ENCODE measurements around the gene PAQR4.

DNA sequence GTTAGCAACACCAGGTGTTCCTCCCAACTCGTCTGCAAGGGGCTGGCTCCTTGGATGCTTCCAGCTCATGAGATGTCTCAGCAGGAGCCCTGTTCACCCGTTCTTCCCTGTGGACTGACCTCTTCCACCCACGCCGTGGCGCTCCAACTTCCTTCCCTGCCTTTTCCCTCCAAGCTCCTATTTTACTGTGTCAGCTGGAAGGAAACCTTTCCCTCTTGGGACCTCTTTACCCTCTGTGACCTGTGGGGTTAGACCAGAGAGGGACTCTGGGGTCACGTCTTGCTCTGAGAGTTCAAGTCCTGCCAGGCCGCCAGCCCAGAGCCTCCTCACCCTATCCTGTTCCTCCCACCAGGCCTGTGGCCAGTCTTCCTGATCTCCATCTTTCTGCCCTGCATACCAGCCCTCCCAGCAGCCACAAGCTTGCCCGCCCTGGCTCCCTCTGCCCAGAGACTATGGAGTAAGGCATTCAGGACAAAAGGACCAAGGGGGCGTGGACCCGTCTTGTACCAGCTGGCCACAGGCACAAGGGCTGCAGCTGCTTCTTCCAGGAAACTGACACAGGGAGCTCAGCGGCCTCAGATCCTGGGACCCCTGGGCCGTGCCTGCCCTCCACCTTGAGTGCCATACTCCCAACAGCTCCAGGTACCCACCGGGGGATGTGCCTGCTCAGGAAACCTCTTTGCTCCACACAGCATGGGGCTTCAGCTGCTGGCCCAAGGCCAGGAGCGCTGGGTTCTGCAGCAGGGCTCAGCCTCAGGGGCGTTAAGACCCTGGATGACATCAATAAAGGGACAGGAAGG lies 3.0 kb downstream of the PAQR4 start:
- TF ChIP-seq POLR2AphosphoS5 (IDR thresholded peaks at IDR 0.05; ENCODE audit: borderline replicate concordance, low read depth, low read length), result no peak; the same call in 1 of the 2 replicates
- TF ChIP-seq EZH2 (IDR thresholded peaks at IDR 0.05), result no peak
- TF ChIP-seq FOXP2 (optimal IDR thresholded peaks at IDR 0.05; ENCODE audit: control extremely low read depth, extremely low read length, insufficient read depth), result no peak
